ENCODE data around the gene INCENP.
A peak's percentile ranks its signal among the peaks of the same experiment; 100 is the strongest.
"Not testable (repeated sequence)": the region's sequence is repeated elsewhere in the genome, so short reads cannot be mapped to it uniquely, and the experiment has no call there.

INCENP gene

GRCh38 chr11:62171261-62171723, 47.5 kb downstream of the INCENP start:
- peak; percentile 72 for DNase-seq (ENCODE audit: low spot score)

GRCh38 chr11:62172294-62172693, 48.5 kb downstream of the INCENP start:
- no peak for DNase-seq (ENCODE audit: low spot score)

GRCh38 chr11:62176766-62177165, 53.0 kb downstream of the INCENP start:
- no peak for DNase-seq (ENCODE audit: low spot score)

DNA sequence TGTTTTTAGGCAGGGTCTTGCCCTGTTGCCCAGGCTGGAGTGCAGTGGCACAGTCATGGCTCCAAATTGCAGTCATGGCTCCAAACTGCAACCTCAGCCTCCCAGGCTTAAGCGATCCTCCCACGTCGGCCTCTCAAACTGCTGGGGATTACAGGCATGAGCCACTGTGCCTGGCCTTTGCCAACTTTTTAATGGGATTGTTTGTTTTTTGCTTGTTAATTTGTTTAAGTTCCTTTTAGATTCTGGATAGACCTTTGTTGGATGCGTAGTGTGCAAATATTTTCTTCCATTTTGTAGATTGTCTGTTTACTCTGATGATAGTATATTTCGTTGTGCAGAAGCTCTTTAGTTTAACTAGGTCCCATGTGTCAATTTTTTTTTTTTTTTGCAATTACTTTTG, 56.2 kb downstream of the INCENP start:
- DNase-seq (ENCODE audit: low spot score) = no peak

GRCh38 chr11:62181097-62181496, 57.3 kb downstream of the INCENP start:
- no peak for DNase-seq (ENCODE audit: low spot score)

- no peak for DNase-seq (ENCODE audit: low spot score)
Observed at GRCh38 chr11:62182147-62182891, 58.5 kb downstream of the INCENP start.

DNA sequence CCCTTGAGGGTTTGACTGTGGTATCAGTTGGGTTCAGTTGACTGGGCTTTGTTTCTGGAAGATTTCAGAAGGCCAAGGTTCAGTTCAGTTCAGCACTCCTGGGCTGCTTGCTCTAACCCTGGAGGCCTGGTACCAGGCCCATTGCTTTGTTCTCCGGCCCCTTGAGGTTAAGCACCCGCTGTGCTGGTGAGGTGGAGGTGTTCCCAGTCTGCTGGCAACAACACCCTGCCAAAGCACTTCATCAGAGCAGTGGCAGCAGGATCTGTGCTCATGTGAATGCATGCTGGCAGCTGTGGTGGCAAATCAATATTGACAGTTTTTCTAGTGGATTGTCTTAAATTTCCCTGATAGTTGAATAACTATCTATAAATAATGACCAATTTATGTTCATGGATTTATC, 62.4 kb downstream of the INCENP start:
- no peak for DNase-seq (ENCODE audit: low spot score)

GRCh38 chr11:62190011-62190410, 66.2 kb downstream of the INCENP start, which contains the start of gene SCGB1D1:
Gene SCGB1D1 (plus strand): TSS chr11:62190216. CDS start chr11:62190285, 69 bp downstream.
- DNase-seq (ENCODE audit: low spot score) = no peak

GRCh38 chr11:62193952-62194351, 70.1 kb downstream of the INCENP start:
- no peak for DNase-seq (ENCODE audit: low spot score)

- not testable (repeated sequence) for DNase-seq (ENCODE audit: low spot score)
Observed at GRCh38 chr11:62195010-62195409, 71.2 kb downstream of the INCENP start.

DNA sequence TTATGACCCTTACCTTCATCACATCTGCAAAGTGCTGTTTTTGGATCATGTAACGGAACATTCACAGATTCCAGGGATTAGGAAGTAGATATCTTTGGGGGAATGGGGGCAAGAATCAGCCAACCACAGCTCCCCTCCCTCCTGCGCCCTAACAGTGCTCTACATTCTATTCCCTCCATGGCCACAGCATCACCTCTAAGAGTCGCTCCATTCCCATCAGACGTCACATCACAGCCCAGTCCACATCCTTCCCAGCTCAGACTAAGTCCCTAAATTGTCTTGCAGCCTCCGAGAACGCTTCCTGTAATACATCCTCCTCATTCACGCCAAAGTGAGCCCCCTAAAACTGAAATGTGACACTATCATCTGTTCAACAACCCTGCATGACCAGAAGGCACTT, 72.1 kb downstream of the INCENP start:
- no peak for DNase-seq (ENCODE audit: low spot score)

DNA sequence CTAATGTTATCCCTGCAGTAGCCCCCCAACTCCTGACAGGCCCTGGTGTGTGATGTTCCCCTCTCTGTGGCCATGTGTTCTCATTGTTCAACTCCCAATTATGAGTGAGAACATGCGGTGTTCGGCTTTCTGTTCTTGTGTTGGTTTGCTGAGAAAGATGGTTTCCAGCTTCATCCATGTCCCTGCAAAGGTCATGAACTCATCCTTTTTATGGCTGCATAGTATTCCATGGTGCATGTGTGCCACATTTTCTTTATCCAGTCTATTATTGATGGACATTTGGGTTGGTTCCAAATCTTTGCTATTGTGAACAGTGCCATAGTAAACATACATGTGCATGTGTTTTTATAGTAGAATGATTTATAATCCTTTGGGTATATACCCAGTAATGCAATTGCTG, 73.6 kb downstream of the INCENP start:
- not testable (repeated sequence) for DNase-seq (ENCODE audit: low spot score)

DNA sequence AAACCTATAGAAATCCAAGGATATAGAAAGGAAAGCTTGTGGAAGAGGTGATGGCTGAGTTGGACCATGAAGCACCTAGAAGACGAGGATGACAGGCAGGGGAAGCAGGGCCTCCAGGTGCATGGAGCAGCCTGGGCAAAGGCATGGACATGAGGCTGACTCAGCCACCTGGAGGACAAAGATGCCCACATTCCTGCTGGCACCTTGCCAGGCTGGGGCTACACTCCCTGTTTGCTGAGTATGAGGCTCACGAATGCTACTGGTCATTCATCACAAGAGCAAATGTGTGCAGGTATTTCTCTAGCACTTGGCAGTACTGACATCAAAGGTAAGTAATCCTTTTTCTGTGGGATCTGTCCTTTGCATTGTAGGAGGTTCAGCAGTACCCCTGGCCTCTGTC, 77.6 kb downstream of the INCENP start:
- no peak for DNase-seq (ENCODE audit: low spot score)
